ENCODE results near the gene RABIF.
"Not testable (repeated sequence)": the region's sequence is repeated elsewhere in the genome, so short reads cannot be mapped to it uniquely, and the experiment has no call there.

The RABIF gene

DNA sequence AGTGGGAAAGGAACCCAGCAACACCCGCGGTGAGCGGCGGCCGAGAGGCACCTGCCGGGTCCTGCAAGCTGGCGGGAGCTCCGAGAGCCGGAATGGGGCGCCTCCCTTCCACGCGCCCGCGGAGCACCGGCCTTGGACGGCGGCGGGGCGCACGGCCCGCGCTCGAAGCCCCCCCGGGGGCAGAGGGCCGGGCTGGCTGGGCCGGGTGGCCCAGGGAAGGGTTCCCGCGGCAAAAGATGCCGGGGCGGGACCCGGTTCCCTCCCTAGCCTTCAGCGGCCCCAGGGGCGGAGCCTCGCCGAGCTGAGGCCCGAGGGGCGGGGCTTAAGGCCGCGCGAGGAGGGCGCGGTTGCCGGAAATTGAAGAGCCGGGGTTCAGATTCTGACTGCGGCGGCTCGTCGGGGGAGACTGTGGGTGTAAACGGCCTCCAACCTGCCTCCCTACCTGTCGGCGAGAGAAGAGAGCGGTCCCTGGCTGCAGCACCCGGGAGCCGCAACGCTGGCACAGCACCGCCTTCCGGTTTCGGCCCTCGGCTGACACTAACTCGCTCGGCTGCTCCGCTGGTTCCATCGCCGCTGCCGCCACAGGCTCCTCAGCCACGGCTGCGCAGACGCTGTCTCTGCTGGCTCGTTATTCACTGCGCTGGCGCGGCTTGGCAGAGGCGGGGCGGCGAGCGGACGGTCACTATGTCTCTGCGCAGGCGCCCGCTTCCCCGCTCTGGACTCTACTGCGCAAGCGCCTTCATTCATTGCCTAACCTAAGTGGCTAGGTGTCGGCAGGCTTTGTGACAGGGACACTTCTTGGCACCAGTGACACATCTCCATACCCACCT, at the start of gene RABIF:
TSS of gene RABIF (minus strand) at position 619 of the 830 bp plus-strand sequence. CDS start at position 568, 51 bp downstream.
- in situ Hi-C loops (cut with MboI; ENCODE audit: low sequenced_read_pairs): no loop called here
- peaks cover 12% of the 10 kb centered on the region for H3K36me3 ChIP-seq (replicated peaks)

GRCh38 chr1:202938287-202938925, 49.5 kb upstream of the RABIF start:
- Histone ChIP-seq H3K4me1 (no peaks in the 10 kb centered on the region), H3K9me3 (no peaks in the 10 kb centered on the region), H3K36me3 (replicated peaks) (peaks cover 27% of the 10 kb centered on the region), H3K27me3 (ENCODE audit: low read depth) (no peaks in the 10 kb centered on the region), H3K4me3 (no peak overlapping the region)
- in situ Hi-C loops (cut with MboI; ENCODE audit: low sequenced_read_pairs): no loop called here
- DNase-seq (ENCODE audit: low spot score in 2 of 2): no peak

More for the DNA sequence above, at the start of gene RABIF:
- Histone ChIP-seq H3K4me3 (peak within 1 kb of the TSS; percentile 79), H3K4me1 (peaks cover 6% of the 10 kb centered on the region; the same call in 1 of the 2 replicates), H3K9me3 (no peaks in the 10 kb centered on the region), H3K27me3 (ENCODE audit: low read depth) (no peaks in the 10 kb centered on the region)
- DNase-seq (ENCODE audit: low spot score in 2 of 2): peak; percentile 94 to 96

GRCh38 chr1:202936409-202936808, 47.5 kb upstream of the RABIF start:
- H3K4me3 ChIP-seq; DNase-seq (ENCODE audit: low spot score in 2 of 2); H3K9me3 ChIP-seq; H3K4me1 ChIP-seq; H3K36me3 ChIP-seq (replicated peaks); in situ Hi-C loops (cut with MboI; ENCODE audit: low sequenced_read_pairs); H3K27me3 ChIP-seq (ENCODE audit: low read depth): not testable (repeated sequence)

DNA sequence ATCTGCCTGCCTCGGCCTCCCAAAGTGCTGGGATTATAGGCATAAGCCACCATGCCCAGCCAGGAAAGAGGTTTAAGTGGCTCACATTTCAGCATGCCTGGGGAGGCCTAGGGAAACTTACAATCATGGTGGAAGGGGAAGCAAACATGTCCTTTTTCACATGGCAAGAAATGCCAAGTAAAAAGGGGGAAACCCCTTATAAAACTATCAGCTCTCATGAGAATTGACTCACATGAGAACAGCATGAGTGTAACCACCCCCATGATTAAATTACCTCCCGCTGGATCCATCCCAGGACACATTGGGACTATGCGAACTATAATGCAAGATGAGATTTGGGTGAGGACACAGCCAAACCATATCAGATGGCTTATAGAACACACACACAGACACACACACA, 46.9 kb upstream of the RABIF start:
- no peak for DNase-seq (ENCODE audit: low spot score in 2 of 2)
- Histone ChIP-seq H3K9me3 (0 out of 2 replicates have a peak, but pooled peaks cover 3% of the 10 kb centered on the region), H3K27me3 (ENCODE audit: low read depth) (no peaks in the 10 kb centered on the region), H3K4me1 (no peaks in the 10 kb centered on the region), H3K4me3 (no peak overlapping the region), H3K36me3 (replicated peaks) (peaks cover 4% of the 10 kb centered on the region)
- in situ Hi-C loops (cut with MboI; ENCODE audit: low sequenced_read_pairs): no loop called here

DNA sequence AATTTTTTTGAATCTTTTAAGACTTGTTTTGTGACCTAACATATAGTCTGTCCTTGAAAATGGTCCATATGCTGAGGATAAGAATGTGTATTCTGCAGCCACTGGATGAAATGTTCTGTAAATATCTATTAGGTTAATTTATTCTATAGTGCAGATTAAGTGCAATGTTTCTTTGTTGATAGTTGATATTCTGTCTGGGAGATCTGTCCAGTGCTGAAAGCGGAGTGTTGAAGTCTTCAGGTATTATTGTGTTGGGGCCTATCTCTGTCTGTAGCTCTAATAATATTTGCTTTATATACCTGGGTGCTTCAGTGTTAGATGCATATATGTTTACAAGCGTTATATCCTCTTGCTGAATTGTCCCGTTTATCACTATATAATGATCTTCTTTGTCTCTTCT, 45.8 kb upstream of the RABIF start:
- H3K4me1 ChIP-seq: no peaks in the 10 kb centered on the region
- no peaks in the 10 kb centered on the region for H3K36me3 ChIP-seq (replicated peaks)
- H3K4me3 ChIP-seq: no peak overlapping the region
- in situ Hi-C loops (cut with MboI; ENCODE audit: low sequenced_read_pairs): no loop called here
- 0 out of 2 replicates have a peak, but pooled peaks cover 3% of the 10 kb centered on the region for H3K9me3 ChIP-seq
- no peak for DNase-seq (ENCODE audit: low spot score in 2 of 2)
- no peaks in the 10 kb centered on the region for H3K27me3 ChIP-seq (ENCODE audit: low read depth)

GRCh38 chr1:202932476-202932875, 43.5 kb upstream of the RABIF start:
- H3K9me3 ChIP-seq: 0 out of 2 replicates have a peak, but pooled peaks cover 3% of the 10 kb centered on the region
- no peaks in the 10 kb centered on the region for H3K27me3 ChIP-seq (ENCODE audit: low read depth)
- H3K4me1 ChIP-seq: no peaks in the 10 kb centered on the region
- no peak for DNase-seq (ENCODE audit: low spot score in 2 of 2)
- H3K4me3 ChIP-seq: no peak overlapping the region
- in situ Hi-C loops (cut with MboI; ENCODE audit: low sequenced_read_pairs): no loop called here
- H3K36me3 ChIP-seq (replicated peaks): no peaks in the 10 kb centered on the region

- no peaks in the 10 kb centered on the region for H3K9me3 ChIP-seq
- H3K4me3 ChIP-seq: peak within 1 kb of the TSS; percentile 90
- in situ Hi-C loops (cut with MboI; ENCODE audit: low sequenced_read_pairs): no loop called here
- DNase-seq (ENCODE audit: low spot score in 2 of 2): peak; percentile 95 to 97
- H3K36me3 ChIP-seq (replicated peaks): peaks cover 13% of the 10 kb centered on the region
- no peaks in the 10 kb centered on the region; the same call in 1 of the 2 replicates for H3K4me1 ChIP-seq
- H3K27me3 ChIP-seq (ENCODE audit: low read depth): no peaks in the 10 kb centered on the region
Observed at GRCh38 chr1:202926581-202927491, 37.9 kb upstream of the RABIF start, which contains the start of gene KLHL12. KLHL12 (minus strand) TSS chr1:202927234; CDS start chr1:202925162, 2,072 bp downstream.

DNA sequence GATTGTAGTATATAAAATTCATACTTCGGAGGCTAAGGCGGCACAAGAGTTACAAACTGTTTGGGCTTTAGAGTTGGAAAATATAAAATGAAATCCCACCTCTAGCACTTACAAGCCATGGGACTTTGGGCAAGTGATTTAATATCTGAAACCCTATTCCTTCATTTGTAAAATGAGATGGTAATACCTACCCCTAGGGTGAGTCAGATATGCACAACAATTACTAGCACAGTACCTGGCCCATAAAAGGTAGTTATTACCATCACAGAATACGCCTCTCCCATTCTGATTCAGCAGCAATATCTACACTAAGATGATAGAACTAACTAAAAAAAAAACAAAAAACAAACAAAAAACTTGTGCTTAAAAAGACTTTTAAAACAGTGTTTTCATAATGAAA, 34.6 kb upstream of the RABIF start:
- Histone ChIP-seq H3K36me3 (replicated peaks) (peaks cover 23% of the 10 kb centered on the region), H3K4me1 (no peaks in the 10 kb centered on the region; the same call in 1 of the 2 replicates), H3K27me3 (ENCODE audit: low read depth) (no peaks in the 10 kb centered on the region), H3K9me3 (no peaks in the 10 kb centered on the region), H3K4me3 (no peak overlapping the region)
- no peak for DNase-seq (ENCODE audit: low spot score in 2 of 2)
- in situ Hi-C loops (cut with MboI; ENCODE audit: low sequenced_read_pairs): no loop called here

- Histone ChIP-seq H3K4me1 (no peaks in the 10 kb centered on the region), H3K4me3 (no peak overlapping the region), H3K9me3 (no peaks in the 10 kb centered on the region), H3K27me3 (ENCODE audit: low read depth) (no peaks in the 10 kb centered on the region), H3K36me3 (replicated peaks) (peaks cover 47% of the 10 kb centered on the region)
- DNase-seq (ENCODE audit: low spot score in 2 of 2): no peak
- in situ Hi-C loops (cut with MboI; ENCODE audit: low sequenced_read_pairs): no loop called here
Observed at GRCh38 chr1:202919615-202920014, 30.7 kb upstream of the RABIF start.

GRCh38 chr1:202915146-202915545, 26.2 kb upstream of the RABIF start:
- Histone ChIP-seq H3K36me3 (replicated peaks) (peaks cover 59% of the 10 kb centered on the region), H3K4me3 (no peak overlapping the region), H3K27me3 (ENCODE audit: low read depth) (no peaks in the 10 kb centered on the region), H3K4me1 (no peaks in the 10 kb centered on the region), H3K9me3 (no peaks in the 10 kb centered on the region)
- in situ Hi-C loops (cut with MboI; ENCODE audit: low sequenced_read_pairs): no loop called here
- no peak for DNase-seq (ENCODE audit: low spot score in 2 of 2)

GRCh38 chr1:202912476-202912875, 23.5 kb upstream of the RABIF start:
- H3K4me1 ChIP-seq; H3K9me3 ChIP-seq; H3K4me3 ChIP-seq; in situ Hi-C loops (cut with MboI; ENCODE audit: low sequenced_read_pairs); DNase-seq (ENCODE audit: low spot score in 2 of 2); H3K27me3 ChIP-seq (ENCODE audit: low read depth): not testable (repeated sequence)
- H3K36me3 ChIP-seq (replicated peaks): peaks cover 59% of the 10 kb centered on the region

DNA sequence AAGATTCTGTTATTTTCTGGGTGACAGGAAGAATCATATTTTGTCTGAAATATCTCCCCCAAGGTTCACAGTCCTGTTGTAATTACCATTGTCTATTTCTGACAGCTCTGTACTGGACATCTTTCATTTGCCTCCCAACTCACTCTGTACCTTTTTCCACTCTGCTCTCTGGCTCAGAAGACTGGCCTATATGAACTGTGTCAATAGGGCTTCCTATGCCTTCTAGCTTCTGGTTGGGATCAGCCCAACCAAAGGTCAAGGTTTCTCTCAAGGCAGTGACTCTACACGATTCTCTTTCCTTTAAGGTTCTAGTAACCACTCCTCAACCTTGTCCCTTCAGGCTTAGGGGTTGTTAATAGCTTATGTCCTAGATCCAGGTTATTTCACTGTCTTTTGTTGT, 20.5 kb upstream of the RABIF start:
- DNase-seq (ENCODE audit: low spot score in 2 of 2): no peak
- no peaks in the 10 kb centered on the region for H3K4me1 ChIP-seq
- in situ Hi-C loops (cut with MboI; ENCODE audit: low sequenced_read_pairs): no loop called here
- H3K4me3 ChIP-seq: no peak overlapping the region
- peaks cover 52% of the 10 kb centered on the region for H3K36me3 ChIP-seq (replicated peaks)
- no peaks in the 10 kb centered on the region for H3K9me3 ChIP-seq
- no peaks in the 10 kb centered on the region for H3K27me3 ChIP-seq (ENCODE audit: low read depth)

DNA sequence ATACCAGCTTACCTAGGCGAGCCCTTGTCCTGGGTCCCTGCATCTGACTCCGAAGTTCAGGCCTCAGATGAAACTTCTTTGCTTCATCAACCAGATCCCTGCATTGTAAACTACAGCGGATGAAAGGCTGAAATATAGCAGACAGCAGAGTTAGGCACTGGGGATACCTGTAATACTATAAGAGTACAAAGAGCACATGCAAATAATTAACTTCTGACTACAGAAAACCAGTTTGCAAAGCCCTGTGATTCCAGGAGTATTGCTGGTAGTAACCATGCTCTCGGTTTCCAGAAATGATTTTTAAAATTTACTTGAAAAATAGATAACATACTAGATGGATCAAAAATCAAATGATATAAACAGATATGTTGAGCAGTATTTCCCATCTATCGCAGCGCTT, 20.0 kb upstream of the RABIF start:
- H3K36me3 ChIP-seq (replicated peaks): peaks cover 47% of the 10 kb centered on the region
- no peaks in the 10 kb centered on the region for H3K4me1 ChIP-seq
- no peak overlapping the region for H3K4me3 ChIP-seq
- no peaks in the 10 kb centered on the region for H3K27me3 ChIP-seq (ENCODE audit: low read depth)
- no peaks in the 10 kb centered on the region for H3K9me3 ChIP-seq
- DNase-seq (ENCODE audit: low spot score in 2 of 2): no peak
- in situ Hi-C loops (cut with MboI; ENCODE audit: low sequenced_read_pairs): no loop called here

All from HAP-1 (cell line).